CD4-positive, alpha-beta T cell treated with Interleukin-2 at 100 ng/mL for 4 hours (primary cell): Measurements from ENCODE around the gene HRAS.

Source experiments
- DNase-seq: peaks from one replicate; pipeline ENCODE4 v3.0.0-alpha.2; 2020; ENCODE audit warnings: low spot score

HRAS gene

DNA sequence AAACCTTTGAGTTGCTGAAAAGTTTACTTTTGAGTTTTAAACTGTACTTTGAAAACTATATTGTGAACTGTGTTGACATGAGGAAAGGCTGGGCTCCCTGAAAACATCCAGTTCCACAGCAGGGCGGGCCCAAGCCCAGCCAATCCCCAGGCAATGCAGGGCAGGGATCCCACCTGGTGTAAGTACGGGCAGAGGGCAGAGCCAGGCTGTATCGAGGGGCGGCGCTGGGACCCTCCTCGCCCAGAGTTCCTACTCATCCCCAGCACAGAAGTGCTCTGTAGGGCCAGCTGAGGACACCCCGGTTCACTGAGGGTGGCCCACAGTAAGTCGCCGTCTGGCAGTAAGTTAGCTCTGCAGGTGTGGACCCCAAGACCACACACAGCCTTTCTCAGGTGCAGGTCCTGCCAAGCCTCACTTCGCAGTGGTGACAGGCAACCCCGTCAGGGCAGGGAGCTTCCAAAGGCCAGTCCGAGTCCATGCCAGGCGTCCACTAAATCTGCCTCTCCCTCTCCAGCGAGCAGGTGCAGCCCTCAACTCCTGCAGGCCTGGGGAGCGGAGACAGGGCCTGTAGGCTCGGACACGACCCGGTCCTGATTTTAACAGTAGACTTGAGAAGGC, 31.7 kb upstream of the HRAS start:
- DNase-seq, result no peak

DNA sequence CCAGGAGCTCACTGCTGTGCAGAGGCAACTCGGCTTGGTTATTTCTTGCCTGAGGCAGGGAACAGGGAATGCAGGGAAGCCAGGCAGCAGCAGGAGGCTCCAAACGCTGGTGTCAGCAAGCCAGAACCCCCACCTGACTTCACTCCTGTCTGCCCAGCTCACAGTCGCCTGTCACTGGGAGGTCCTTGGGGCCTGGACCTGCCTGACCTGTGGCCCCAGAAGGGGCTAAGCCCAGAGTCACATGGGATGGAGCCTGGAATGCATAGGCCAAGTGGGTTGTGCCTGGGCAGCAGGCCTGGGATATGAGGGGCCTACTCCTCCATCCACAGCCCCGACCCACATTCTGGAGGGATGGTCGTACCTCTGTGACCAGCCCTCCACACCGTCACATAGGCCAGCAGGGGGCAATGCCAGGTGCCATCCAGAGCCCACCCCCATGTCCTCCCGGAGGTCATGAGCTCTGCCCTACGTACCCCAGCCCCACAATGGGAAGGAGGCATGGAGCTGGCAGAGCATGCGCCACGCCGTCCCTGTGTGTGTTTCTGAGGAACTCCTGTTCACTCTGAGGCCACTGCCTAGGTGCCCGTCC, 30.6 kb upstream of the HRAS start:
- no peak for DNase-seq

DNA sequence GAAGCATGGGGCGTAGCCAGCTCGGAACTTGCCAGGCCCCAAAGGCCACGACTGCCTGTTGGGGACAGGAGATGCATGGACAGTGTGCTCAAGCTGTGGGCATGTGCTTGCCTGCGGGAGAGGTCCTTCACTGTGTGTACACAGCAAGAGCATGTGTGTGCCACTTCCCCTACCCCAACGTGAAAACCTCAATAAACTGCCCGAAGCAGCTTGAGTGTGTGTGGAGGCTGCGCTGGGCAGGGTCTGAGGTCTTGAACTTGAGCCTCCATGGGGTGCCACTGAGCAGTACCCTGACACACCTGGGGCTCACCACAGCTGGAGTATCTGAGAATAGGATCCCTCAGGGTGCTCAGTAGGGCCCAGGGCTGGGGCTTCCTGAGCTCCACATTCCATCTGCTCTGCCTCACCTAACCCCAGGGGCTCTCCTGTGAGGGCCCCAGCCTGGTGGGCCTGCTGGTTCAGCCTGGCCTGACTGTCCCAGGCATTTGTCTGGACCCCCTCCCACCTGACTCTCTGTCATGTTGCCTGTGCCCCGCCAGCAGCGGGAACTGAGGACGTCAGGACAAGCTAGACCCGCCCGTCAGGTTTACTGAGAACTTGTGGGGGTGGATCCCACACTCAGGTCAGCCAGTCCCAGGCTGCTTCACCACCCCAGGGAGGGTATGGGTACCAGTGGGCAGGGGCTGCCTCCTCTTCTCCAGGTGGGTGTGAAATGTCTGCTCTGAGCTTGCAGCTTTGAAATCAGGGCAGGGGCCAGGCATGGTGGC, 28.6 kb upstream of the HRAS start:
- DNase-seq, result no peak

DNA sequence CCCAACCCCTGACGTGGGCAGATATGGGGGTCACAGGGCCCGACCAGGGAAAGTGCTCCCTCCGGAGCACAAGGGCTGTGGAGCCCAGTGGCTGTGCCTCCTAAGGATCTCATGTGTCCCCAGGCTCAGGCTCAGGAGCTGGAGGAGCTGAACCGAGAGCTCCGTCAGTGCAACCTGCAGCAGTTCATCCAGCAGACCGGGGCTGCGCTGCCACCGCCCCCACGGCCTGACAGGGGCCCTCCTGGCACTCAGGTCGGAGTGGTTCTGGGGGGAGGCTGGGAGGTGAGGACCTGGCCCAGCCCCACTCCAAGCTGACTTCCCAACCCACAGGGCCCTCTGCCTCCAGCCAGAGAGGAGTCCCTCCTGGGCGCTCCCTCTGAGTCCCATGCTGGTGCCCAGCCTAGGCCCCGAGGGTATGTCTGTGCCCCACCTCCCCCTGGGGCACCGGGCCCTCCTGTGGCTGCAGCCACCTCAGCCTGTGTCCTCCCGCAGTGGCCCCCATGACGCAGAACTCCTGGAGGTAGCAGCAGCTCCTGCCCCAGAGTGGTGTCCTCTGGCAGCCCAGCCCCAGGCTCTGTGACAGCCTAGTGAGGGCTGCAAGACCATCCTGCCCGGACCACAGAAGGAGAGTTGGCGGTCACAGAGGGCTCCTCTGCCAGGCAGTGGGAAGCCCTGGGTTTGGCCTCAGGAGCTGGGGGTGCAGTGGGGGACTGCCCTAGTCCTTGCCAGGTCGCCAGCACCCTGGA, 27.9 kb upstream of the HRAS start:
- DNase-seq, result no peak

DNA sequence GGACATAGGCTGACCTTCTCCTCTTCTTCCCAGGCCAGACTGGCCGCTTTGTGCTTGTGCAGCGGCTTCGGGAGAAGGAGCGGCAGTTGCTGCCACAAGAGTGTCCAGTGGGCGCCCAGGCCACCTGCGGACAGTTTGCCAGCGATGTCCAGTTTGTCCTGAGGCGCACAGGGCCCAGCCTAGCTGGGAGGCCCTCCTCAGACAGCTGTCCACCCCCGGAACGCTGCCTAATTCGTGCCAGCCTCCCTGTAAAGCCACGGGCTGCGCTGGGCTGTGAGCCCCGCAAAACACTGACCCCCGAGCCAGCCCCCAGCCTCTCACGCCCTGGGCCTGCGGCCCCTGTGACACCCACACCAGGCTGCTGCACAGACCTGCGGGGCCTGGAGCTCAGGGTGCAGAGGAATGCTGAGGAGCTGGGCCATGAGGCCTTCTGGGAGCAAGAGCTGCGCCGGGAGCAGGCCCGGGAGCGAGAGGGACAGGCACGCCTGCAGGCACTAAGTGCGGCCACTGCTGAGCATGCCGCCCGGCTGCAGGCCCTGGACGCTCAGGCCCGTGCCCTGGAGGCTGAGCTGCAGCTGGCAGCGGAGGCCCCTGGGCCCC, 26.8 kb upstream of the HRAS start:
- no peak for DNase-seq

DNA sequence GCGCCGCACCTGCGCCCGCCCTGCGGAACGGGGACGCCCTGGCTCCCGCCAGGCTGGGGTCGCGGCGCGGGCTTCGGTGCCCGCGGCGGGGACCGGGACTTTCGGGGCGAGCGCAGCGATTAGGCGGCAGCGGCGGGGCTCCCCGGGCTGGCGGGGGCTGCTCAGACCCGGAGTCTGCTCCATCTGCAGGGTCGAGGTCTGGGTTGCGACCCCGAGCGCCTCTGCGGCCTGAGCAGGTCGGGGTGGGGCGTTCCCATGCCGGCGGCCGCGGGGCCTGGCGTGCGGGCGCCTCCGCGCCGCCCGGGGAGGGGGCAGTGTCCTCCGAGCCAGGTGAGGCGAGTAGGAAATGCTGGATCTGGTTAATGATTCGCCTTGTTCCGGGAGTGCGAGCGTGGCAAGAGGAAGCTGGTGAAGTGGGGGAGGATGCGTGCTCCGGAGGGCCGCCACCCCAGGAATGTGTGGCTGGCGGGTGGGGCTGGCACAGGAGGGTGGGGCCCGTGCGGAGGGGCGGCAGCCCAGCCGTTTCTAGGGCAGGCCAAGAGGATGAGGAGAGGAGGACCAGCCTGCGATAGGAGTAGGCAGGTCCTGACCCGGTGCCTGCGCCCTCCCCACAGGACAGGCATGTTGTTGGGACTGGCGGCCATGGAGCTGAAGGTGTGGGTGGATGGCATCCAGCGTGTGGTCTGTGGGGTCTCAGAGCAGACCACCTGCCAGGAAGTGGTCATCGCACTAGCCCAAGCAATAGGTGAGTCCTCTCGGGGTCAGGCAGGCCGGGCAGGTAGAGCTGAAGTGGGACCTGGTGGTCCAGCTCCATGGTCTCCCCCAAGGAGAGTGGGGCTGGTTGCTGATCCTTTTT, 26.0 kb upstream of the HRAS start:
- no peak for DNase-seq

DNA sequence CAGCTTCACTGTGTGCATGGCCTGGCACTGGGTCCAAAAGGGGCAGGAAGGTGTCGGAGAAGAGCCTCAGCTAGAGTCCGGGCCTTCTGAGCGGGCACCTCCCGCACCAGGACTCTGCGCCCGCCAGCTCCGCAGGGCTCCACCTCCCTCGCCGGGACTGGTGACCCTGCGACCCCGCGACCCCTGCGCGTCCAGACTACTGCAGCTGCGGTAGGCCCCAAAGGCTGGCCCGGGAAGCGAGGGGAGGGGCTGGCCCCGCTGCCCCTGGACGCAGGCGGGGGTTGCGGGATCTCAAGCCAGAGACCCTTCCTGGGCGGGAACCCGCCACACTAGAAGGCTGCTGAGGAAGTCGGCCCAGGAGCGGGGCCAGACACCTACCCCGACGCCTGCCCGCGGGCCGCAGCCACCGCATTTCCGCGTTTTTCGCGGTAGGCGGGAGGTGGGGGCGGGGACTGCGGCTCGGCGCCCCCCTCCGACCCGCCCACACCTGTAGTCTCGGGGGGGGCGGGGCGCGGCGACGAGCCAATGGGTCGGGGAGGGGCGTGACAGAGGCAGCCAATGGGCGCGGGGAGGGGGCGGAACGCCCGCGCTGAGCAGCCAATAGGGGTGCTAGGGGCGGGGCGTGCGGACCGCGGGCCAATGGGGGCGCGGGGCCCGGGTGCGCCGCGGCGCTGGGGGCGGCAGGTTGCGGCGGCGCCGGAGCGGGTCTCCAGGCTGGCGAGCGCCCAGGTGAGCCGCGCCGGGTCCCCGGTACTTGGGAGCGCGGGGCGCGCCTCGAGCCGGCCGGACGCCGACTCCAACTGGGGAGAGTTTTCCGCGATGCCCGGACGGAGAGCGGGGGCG, 25.1 kb upstream of the HRAS start, which contains the start of the genes LMNTD2 and RASSF7:
TSS of gene LMNTD2 (minus strand) at position 434 of the 843 bp plus-strand sequence. CDS start at position 412, 22 bp downstream.
TSS of gene RASSF7 (plus strand) at position 666 of the 843 bp plus-strand sequence. CDS start 799 bp downstream, outside the sequence.
- DNase-seq, result peak; percentile 95

DNA sequence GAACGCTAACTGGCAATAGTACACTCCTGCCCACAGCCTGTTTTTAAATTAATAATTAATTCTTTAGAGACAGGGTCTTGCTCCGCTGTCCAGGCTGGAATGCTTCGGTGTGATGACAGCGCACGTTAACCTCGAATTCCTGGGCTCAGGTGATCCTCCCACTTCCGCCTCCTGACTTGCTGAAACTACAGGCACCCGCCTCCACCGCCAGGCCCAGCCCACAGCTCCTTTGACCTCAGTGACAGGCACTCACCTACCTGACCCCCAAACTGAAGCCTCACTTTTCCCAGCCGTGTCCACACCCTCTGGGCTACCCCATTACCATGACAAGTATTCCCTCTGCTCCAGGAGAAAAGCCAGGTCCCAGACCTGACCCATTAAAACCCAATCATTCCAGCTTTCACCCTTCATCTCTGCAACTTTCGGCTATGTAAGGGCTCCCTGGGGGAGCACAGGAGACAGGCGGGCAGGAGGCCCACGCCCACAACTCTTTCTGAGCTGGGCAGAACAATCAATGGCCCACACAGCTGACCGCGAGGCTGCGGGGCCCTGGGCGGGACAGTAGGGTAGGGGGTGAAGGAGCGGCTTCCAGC, 24.4 kb upstream of the HRAS start:
- DNase-seq, result no peak

DNA sequence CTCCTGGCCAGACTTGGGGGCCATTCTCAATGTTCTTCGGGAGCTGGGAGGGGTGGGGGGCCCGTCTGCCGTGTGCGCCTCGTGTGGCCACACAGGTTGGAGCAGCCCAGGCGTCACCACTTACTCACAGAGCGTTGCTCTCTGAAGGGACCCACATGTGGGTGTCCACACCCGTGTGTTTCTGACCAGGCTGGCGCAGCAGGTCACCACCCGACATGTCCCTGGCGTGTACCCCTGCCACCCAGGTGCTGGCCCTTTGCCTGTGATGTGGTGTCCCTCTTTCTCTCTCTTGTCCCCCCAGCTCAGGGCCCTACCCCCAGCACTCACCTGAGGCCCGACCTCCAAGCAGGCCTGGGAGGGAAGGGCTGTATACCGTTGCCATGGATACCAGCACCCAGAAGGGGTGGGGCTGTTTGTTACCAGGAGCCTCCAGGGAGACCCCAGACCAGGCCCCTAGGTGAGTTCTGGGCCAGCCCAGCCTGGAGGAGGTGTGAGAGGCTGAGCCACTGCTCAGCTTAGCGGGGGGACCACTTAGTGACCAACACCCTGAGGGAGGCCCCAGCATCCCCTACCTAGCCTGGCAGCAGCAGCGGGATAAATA, 23.7 kb upstream of the HRAS start:
- no peak for DNase-seq

DNA sequence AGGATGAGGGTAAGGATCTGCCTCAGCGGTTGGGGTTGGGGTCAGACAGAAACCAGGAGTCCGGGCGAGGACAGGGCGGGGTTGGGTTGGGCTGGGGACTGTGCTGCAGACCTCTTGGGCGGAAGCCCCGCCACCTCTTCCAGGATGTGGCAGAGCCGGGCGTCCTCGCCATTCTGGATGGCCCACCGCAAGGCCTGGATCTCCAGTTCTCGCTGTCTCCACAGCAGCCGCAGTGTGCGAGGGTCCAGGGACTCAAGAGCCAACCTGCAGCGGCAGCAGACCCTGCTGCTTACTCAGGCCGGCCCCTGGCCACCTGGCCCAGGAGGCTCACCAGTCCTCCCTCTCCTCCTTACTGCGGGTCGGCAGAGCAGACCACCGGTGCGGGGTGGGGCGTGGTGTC, 23.1 kb upstream of the HRAS start:
- no peak for DNase-seq

DNA sequence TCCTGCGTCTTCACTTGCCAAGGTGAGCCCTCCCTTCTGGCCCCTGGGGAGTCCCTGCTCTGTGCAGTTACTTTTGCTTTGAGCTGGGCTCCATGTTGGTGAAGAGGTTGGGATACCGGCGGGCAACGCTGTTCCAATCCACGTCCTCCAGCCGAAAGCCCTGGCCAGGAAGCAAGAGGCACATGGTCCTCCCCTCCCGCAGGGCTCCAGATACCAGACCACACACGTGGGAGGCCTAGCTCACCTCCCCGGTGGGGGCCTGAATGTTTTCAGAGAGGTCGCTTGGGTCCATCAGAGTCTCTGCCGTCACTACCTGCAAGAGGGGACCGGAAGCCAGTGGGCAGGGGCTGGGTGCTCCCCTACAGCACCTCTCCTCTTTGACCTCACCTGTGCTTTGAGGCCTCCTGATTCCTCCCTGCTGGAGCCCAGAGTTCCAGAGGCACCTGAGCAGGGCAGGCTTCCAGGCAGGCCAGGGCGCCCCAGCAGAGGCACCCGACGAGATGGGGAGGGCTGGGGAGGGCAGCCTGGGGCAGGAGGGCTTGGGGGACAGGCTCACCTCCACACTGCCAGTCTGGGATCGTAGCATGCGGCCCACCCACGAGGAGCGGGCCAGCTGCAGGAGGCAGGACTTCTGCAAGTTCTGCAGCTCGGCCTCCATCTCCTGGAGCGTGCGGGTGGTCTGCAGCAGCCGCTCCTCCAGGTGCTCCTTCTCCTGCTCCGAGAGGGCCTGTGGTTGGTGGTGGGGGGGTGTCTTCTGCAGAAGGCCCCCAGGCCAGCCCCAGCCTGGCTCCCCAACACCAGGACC, 22.2 kb upstream of the HRAS start:
- no peak for DNase-seq

DNA sequence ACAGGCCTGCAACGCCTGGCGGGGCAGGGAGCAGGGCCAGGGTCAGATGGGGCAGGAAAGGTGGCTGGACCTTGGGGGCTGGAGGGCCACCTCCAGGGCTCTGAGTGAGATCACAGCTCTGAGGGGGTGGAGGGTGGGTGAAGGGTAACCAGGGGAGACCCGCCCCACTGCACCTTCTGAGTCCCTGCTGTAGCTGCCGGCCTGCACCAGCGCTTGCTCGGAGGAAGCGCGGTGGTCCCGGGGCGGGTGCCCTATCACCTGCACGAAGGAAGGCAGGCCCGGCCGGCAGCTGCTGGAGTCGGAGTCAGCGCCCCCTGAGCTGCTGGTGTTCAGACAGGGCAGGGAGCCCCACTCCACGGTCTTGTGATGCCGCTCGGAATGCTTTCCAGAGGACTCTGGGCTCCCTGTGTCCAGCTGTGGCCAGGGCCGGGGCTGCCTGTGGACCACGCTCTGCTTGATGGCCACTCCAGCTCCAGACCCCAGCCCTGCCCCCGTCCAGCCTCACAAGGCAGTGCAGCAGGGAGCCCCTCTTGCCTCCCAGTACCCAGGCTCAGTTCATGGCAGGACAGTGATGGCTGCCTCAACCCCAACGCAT, 21.4 kb upstream of the HRAS start:
- no peak for DNase-seq

DNA sequence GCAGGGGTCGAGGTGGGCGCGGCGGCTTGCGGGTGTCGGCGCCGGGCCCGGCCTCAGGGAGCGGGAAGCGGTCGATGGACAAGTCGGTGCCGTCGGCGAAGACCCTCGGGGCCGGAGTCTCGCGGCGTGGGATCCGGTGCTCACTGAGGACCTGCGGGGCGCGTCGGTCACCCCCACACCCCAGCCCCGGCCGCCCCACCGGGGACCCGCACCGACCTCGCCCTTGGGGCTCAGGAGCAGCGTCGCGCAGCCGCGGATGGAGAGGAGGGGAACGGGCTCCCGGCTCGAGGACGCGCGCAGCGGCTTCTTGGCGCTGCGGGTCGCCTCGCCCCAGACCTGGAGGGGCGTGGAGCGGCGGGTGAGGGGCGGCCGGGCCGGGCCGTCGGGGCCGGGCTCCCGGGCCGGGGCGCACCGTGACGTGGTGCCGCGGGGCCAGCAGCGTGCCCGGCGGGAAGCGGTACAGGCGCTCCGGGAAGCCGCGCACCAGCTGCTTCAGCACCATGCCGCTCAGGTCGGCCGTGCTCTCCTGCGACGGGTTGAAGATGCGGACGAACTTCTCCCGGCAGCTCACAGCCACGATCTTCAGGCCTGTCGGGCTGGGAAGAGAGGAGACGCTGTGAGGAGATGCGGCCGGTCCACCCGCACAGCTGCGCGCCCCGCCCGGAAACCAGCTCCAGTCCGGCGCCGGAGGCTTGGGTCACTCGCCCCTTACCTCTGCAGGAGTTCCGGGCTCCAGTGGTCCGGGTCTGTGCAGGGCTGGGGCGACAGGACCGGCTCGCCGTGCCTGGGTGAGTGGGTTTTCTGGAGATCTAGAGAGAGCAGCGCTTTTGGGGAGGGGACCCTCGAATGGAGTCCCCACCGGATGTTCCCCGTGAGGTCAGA, 20.6 kb upstream of the HRAS start:
- no peak for DNase-seq

DNA sequence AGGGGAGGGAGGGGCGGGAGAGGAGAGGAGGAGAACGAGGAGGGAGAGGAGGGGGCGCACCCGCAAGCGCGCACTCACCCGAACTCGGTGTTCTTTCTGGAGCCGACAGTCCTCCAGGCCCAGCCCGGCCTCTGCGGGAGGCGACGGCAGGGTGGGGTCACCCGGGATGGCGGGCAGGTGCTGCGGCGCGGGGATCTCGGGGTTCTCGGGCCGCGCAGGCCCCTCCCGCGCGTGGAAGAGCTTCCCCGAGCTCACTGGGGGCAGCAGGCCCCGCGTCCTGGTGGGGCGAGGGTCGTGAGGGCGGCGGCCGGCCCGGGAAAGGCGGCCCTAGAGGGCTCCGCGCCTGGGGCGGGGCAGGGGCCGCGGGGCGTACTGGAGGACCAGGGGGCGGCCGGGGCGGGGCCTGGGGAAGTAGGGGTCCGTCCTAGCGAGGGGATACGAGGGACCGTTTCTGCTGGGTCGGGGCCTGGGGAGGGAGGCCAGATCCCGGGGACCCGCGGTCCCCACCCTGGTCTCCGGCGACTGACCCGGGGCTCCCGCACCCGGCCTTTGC, 19.9 kb upstream of the HRAS start:
- no peak for DNase-seq

DNA sequence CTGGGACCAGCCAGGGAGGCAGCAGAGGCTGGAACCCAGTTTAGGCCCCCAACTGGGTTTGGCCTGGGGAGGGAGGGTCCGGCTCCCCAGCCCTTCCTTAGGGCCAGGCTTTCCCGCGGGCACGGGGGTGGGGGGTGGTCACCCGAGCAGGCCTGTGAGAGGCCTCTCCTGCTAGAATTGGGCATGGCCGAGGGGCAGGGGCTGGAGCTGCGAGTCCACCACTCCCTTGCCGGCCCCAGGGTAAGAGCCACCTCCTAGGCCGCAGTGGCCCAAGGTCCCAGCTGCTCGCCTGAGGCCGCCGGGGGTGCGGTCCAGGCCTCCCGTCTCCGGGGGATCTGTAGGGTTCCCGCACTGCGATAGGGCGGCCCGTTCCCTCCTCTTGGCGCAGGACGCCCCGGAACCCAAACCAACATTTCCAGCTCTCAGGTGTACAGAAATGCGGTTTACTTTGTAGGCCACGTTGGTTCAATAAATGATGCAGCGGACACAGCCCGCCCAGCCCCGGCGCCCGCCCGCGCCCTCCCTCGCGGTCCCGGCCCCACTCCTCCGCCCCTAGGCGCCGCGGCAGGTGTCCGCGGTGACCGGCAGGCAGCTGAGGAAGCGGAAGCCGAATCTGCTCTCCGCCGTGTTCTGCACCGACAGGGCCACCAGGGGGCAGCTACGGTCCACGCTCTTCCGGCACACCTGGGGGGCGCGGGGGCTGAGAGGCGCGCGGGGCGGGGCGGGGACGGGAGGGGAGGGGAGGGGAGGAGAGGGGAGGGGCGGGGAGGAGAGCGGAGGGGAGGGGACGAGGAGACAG, 19.3 kb upstream of the HRAS start:
- DNase-seq, result peak; percentile 80

DNA sequence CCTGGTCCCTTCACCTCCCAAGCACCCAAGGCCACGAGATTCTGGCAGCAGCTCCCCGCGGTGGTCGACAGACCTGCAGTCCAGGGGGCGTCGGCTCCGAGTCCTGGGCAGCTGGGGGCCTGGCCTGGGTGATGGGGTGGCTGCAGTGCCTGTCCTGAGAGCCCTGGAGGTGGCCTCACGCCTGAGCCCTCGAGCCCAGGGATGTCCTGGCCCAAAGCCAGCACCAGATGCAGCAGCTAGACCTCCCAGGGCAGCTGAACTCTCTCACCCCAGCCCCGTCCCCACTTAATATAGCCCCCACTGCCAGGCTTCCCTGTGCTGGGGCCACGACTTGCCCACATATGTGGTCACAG, 18.6 kb upstream of the HRAS start:
- DNase-seq, result no peak
